A673 (cell line): ENCODE results near the gene TRAPPC10. TPM values are rescaled to one million over a fixed set of nuclear protein-coding genes. Genes with fewer than 3 reads are reported as not detected.
"Not testable (repeated sequence)": the region's sequence is repeated elsewhere in the genome, so short reads cannot be mapped to it uniquely, and the experiment has no call there.

ENCODE experiments used
- BruUV-seq: library from RNA; stranded (reverse); fragments of 400-500 nt; replicated peaks from 2 replicates; lab custom pipeline; 2021; lab: Mats Ljungman, UMichigan
- CTCF ChIA-PET: fragments of 300-600 bp; sonication (Branson Sonifier 250); formaldehyde crosslinking; loops from one replicate; lab custom pipeline; 2022; ENCODE audit warnings: antibody characterized with exemption; lab: Charles Lee
- POLR2A ChIA-PET: fragments of 300-600 bp; sonication (Branson Sonifier 250); formaldehyde crosslinking; loops from one replicate; lab custom pipeline; 2022; ENCODE audit warnings: antibody characterized with exemption; ENCODE audit not compliant: low non-redundant PET; lab: Charles Lee
- DNase-seq: peaks from one replicate; pipeline ENCODE4 v3.0.0-alpha.2; 2015; ENCODE audit warnings: low spot score
- H3K27ac ChIP-seq: fragments of 200-600 bp; sonication (generic); 2 replicates; pipeline ENCODE4 v1.5.1; 2016; ENCODE audit warnings: mixed run types, low read depth, mild to moderate bottlenecking, mixed read lengths, antibody characterized with exemption, low read length; ENCODE audit not compliant: poor library complexity, severe bottlenecking
- H3K27me3 ChIP-seq: fragments of 200-600 bp; sonication (generic); replicated peaks from 2 replicates; pipeline ENCODE4 v1.6.1; 2017; ENCODE audit warnings: mixed run types, low read depth, mild to moderate bottlenecking, mixed read lengths, antibody characterized with exemption, low read length; ENCODE audit not compliant: insufficient read depth, poor library complexity
- H3K36me3 ChIP-seq: fragments of 200-600 bp; sonication (generic); 2 replicates; pipeline ENCODE4 v1.6.1; 2016; ENCODE audit warnings: mixed run types, mild to moderate bottlenecking, mixed read lengths, antibody characterized with exemption, low read length; ENCODE audit not compliant: insufficient read depth, poor library complexity, severe bottlenecking
- H3K4me1 ChIP-seq: fragments of 200-600 bp; sonication (generic); 2 replicates; pipeline ENCODE4 v1.6.1; 2017; ENCODE audit warnings: mixed run types, mild to moderate bottlenecking, mixed read lengths, antibody characterized with exemption, low read length; ENCODE audit not compliant: insufficient read depth, poor library complexity, severe bottlenecking
- H3K4me3 ChIP-seq: fragments of 200-600 bp; sonication (generic); 2 replicates; pipeline ENCODE4 v1.5.1; 2016; ENCODE audit warnings: low read depth, mixed run types, mild to moderate bottlenecking, mixed read lengths, low read length; ENCODE audit not compliant: poor library complexity, severe bottlenecking
- H3K9me3 ChIP-seq: fragments of 200-600 bp; sonication (generic); 2 replicates; pipeline ENCODE4 v1.6.1; 2016; ENCODE audit warnings: mixed run types, low read depth, mild to moderate bottlenecking, mixed read lengths, antibody characterized with exemption, low read length; ENCODE audit not compliant: poor library complexity, severe bottlenecking
- intact Hi-C: fragments of 100-400 bp; cut with micrococcal nuclease; formaldehyde crosslinking; loops from one replicate; pipeline ENCODE4 v1.10.0; 2022; ENCODE audit not compliant: unreplicated experiment
- total RNA-seq: library from RNA; stranded (reverse); gene quantifications from 2 replicates; pipeline ENCODE4 v1.2.3, GENCODE V29; 2021

TRAPPC10 gene
- total RNA-seq, 1 experiment from 2014 or later: 51.4 TPM

- H3K27ac ChIP-seq, H3K36me3 ChIP-seq, BruUV-seq, DNase-seq, intact Hi-C loops, H3K27me3 ChIP-seq, H3K4me1 ChIP-seq, POLR2A ChIA-PET, H3K9me3 ChIP-seq, H3K4me3 ChIP-seq, CTCF ChIA-PET: not testable (repeated sequence)
Observed at GRCh38 chr21:44147108-44147507, 135.0 kb downstream of the TRAPPC10 start.

- H3K4me3 ChIP-seq, intact Hi-C loops, H3K27me3 ChIP-seq, DNase-seq, POLR2A ChIA-PET, BruUV-seq, H3K9me3 ChIP-seq, H3K4me1 ChIP-seq, CTCF ChIA-PET, H3K27ac ChIP-seq, H3K36me3 ChIP-seq: not testable (repeated sequence)
Observed at GRCh38 chr21:44150255-44150654, 138.1 kb downstream of the TRAPPC10 start.

- H3K4me3 ChIP-seq, POLR2A ChIA-PET, intact Hi-C loops, H3K4me1 ChIP-seq, H3K27me3 ChIP-seq, H3K9me3 ChIP-seq, DNase-seq, CTCF ChIA-PET, H3K36me3 ChIP-seq, H3K27ac ChIP-seq, BruUV-seq: not testable (repeated sequence)
Observed at GRCh38 chr21:44153214-44153888, 141.2 kb downstream of the TRAPPC10 start.

GRCh38 chr21:44153889-44154228 lies 141.8 kb downstream of the TRAPPC10 start:
- H3K27ac ChIP-seq, CTCF ChIA-PET, H3K4me1 ChIP-seq, H3K36me3 ChIP-seq, BruUV-seq, POLR2A ChIA-PET, intact Hi-C loops, H3K27me3 ChIP-seq, H3K9me3 ChIP-seq, DNase-seq, H3K4me3 ChIP-seq: not testable (repeated sequence)

- DNase-seq, H3K36me3 ChIP-seq, H3K27ac ChIP-seq, H3K9me3 ChIP-seq, BruUV-seq, H3K4me3 ChIP-seq, POLR2A ChIA-PET, intact Hi-C loops, H3K27me3 ChIP-seq, H3K4me1 ChIP-seq, CTCF ChIA-PET: not testable (repeated sequence)
Observed at GRCh38 chr21:44154816-44155230, 142.7 kb downstream of the TRAPPC10 start.

- BruUV-seq, H3K9me3 ChIP-seq, CTCF ChIA-PET: not testable (repeated sequence)
Observed at GRCh38 chr21:44155231-44155993, 143.3 kb downstream of the TRAPPC10 start.

GRCh38 chr21:44155994-44156380 lies 143.9 kb downstream of the TRAPPC10 start:
- H3K4me1 ChIP-seq, BruUV-seq, H3K9me3 ChIP-seq, H3K27me3 ChIP-seq, DNase-seq, intact Hi-C loops, H3K4me3 ChIP-seq, H3K36me3 ChIP-seq, H3K27ac ChIP-seq, CTCF ChIA-PET, POLR2A ChIA-PET: not testable (repeated sequence)

More at GRCh38 chr21:44155231-44155993, 143.3 kb downstream of the TRAPPC10 start:
- H3K4me1 ChIP-seq, POLR2A ChIA-PET, intact Hi-C loops, H3K27me3 ChIP-seq, H3K4me3 ChIP-seq, H3K36me3 ChIP-seq, H3K27ac ChIP-seq, DNase-seq: not testable (repeated sequence)
